GM19463 (cell line): ENCODE data around the gene CXorf49.
"Not testable (repeated sequence)": the region's sequence is repeated elsewhere in the genome, so short reads cannot be mapped to it uniquely, and the experiment has no call there.

Experiments used
- ATAC-seq: cut with Tn5 transposase; IDR thresholded peaks from one replicate; pipeline ENCODE4 v1.9.1; 2021; ENCODE audit warnings: mild to moderate bottlenecking, moderate library complexity; ENCODE audit not compliant: unreplicated experiment

CXorf49 gene

DNA sequence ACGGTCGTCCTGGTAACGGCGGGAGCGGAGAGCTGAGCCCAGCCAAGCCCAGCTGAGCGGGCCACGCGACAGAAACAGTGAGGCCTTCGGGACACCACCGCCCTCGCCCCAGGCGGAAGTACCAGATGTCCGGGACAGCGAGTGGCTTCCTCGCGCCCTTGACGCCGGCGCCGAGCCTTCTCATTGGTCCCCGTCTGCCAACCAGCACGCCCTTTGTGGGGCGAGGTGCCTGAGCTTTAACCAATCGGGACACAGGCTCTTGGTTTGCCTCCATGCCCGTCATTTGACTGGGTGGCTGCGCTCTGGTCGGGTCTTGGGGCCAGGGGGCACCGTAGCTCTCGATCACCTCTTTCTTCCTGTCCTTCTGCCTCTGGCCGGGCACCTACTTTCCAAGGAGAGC is at the start of gene CXorf49:
Gene CXorf49 (minus strand): TSS at position 101 of the 400 bp plus-strand sequence. CDS start 134 bp downstream, outside the sequence.
- ATAC-seq, result not testable (repeated sequence)

DNA sequence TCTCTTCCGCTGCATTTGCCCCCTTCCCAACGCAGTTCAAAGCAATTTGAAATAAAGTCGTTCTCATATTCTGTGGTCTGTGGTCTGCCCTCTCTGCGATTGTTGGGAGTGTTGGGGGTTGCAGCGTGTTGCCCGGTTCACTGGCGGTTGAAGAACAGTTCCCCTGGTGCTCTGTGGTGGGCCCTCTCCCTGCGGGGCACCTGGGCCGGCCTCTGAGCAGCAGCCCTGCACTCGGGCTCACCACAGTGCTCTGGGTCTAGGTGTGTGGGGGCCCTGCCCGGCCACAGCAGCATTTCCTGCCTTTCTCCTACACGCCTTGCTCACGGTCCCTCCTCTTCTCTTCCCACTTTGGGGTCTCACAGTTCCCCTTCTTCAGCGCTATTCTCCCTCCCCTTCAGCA is 49.0 kb upstream of the CXorf49 start:
- ATAC-seq, result not testable (repeated sequence)

DNA sequence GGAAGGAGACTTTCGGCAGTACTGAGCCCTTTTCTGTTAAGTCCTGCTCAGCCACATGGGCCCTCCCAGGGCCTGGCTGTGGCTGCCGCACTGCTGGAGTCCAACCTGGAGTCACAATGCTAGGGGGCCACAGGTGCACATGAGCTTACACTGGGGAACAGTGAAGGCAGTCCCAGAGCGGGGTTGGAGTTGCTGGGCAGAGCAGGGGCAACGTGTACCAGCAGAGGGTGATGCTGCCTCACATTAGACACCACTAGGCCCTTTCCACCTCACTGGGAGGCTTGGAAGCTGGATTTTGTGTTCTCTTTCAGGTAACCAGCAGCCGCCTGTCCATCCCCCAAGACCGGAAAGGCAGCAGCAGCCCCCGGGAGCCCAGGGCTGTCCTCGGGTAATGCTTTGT is 47.5 kb upstream of the CXorf49 start:
- ATAC-seq, result not testable (repeated sequence)

DNA sequence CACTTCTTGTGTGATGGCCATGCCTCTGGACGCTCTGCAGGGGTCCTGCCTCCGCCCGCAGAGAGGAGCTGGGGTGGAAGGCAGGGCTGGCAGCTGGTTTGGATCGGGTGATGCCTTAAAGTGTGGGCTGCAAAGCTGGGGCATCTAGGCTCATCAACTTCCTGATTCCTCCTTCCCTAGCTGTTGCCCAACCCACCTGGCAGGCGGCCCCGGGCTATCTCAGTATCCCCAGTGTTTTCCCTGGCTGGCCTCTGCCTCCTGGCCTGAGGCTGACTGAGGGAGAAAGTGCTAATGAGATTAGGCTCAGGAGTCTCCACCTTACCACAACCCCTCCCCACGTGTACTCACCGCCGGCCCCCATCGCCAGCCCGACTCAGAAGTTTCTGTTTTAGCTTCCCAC is 46.7 kb upstream of the CXorf49 start:
- ATAC-seq, result not testable (repeated sequence)

DNA sequence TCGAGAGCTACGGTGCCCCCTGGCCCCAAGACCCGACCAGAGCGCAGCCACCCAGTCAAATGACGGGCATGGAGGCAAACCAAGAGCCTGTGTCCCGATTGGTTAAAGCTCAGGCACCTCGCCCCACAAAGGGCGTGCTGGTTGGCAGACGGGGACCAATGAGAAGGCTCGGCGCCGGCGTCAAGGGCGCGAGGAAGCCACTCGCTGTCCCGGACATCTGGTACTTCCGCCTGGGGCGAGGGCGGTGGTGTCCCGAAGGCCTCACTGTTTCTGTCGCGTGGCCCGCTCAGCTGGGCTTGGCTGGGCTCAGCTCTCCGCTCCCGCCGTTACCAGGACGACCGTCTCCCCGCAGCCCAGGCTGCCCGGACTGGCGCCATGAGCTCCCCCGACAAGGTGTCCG is 45.0 kb upstream of the CXorf49 start, which contains the start of gene CXorf49B:
Gene CXorf49B (plus strand): TSS at position 301 of the 400 bp plus-strand sequence. CDS start 75 bp downstream, at position 376.
- ATAC-seq, result not testable (repeated sequence)

DNA sequence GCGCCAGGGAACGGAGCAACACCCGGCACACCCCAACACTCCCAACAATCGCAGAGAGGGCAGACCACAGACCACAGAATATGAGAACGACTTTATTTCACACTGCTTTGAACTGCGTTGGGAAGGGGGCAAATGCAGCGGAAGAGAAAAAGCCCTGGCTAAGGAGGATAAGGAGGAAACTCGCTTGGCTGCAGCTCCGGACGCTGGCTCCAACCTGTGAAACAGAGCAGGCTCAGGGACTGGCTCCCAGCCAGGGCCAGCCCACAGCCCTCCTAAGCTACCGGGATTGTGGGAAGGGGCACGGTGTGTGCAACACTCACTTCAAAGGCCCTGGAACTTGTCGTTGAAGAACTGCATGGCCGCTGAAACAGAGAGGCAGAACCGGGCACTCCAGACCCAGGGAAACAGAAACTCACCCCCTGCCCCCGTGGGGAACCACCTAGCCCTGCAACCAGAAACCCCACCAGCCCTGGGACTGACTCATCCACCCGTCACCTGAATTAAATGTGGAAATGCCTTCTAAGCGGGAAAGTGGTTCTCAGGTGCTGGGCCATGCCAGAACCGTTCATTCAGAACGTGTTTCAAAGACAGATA is 42.7 kb upstream of the CXorf49 start:
- ATAC-seq, result not testable (repeated sequence)

DNA sequence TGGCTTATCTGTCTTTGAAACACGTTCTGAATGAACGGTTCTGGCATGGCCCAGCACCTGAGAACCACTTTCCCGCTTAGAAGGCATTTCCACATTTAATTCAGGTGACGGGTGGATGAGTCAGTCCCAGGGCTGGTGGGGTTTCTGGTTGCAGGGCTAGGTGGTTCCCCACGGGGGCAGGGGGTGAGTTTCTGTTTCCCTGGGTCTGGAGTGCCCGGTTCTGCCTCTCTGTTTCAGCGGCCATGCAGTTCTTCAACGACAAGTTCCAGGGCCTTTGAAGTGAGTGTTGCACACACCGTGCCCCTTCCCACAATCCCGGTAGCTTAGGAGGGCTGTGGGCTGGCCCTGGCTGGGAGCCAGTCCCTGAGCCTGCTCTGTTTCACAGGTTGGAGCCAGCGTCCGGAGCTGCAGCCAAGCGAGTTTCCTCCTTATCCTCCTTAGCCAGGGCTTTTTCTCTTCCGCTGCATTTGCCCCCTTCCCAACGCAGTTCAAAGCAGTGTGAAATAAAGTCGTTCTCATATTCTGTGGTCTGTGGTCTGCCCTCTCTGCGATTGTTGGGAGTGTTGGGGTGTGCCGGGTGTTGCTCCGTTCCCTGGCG is 2.3 kb upstream of the CXorf49 start:
- ATAC-seq, result not testable (repeated sequence)

DNA sequence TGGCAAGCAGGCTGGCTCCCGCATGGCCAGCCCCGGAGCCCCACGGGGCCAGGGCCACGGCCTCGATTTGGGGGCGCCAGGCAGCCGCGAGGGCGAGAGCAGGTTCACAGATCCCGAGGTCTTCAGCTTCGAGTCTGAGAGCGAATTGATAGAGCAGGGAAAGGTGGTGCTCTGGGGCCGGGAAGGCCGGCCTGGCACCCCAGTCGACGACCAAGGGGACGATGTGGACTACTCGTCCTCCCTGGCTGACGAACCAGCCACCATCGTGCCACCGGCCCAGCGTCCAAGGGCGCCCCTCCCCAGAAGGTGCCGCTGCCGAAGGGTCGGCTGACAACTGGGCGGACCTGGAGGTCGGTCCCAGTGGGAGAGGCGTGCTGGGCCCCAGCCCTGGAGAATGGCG is 1.1 kb upstream of the CXorf49 start:
- not testable (repeated sequence) for ATAC-seq

DNA sequence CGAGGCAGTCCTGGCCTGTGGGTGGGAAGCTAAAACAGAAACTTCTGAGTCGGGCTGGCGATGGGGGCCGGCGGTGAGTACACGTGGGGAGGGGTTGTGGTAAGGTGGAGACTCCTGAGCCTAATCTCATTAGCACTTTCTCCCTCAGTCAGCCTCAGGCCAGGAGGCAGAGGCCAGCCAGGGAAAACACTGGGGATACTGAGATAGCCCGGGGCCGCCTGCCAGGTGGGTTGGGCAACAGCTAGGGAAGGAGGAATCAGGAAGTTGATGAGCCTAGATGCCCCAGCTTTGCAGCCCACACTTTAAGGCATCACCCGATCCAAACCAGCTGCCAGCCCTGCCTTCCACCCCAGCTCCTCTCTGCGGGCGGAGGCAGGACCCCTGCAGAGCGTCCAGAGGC is 1.8 kb downstream of the CXorf49 start:
- ATAC-seq, result not testable (repeated sequence)

DNA sequence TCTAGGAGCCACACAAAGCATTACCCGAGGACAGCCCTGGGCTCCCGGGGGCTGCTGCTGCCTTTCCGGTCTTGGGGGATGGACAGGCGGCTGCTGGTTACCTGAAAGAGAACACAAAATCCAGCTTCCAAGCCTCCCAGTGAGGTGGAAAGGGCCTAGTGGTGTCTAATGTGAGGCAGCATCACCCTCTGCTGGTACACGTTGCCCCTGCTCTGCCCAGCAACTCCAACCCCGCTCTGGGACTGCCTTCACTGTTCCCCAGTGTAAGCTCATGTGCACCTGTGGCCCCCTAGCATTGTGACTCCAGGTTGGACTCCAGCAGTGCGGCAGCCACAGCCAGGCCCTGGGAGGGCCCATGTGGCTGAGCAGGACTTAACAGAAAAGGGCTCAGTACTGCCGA is 2.5 kb downstream of the CXorf49 start:
- ATAC-seq, result not testable (repeated sequence)

DNA sequence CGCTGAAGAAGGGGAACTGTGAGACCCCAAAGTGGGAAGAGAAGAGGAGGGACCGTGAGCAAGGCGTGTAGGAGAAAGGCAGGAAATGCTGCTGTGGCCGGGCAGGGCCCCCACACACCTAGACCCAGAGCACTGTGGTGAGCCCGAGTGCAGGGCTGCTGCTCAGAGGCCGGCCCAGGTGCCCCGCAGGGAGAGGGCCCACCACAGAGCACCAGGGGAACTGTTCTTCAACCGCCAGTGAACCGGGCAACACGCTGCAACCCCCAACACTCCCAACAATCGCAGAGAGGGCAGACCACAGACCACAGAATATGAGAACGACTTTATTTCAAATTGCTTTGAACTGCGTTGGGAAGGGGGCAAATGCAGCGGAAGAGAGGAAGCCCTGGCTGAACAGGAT is 4.0 kb downstream of the CXorf49 start:
- not testable (repeated sequence) for ATAC-seq

DNA sequence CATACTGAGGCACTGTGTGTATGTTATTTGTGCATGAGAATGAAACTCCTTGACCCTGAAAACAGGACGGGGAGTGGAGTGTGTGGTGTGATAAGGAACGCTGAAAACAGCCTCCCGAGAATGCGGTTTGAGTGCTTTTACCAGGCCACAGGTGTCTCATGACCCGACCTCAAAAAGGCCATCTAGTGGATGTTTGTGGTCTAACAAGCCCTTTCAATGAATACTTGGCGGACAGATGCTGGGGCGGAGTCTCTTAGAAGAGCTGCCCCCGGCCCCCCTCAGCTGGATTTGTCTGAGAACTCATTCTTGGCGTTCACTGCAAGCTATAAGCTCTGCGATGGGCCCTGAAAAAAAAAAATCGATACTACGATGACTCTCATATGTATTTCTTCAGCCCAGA is 15.2 kb downstream of the CXorf49 start:
- ATAC-seq, result peak; percentile 65

DNA sequence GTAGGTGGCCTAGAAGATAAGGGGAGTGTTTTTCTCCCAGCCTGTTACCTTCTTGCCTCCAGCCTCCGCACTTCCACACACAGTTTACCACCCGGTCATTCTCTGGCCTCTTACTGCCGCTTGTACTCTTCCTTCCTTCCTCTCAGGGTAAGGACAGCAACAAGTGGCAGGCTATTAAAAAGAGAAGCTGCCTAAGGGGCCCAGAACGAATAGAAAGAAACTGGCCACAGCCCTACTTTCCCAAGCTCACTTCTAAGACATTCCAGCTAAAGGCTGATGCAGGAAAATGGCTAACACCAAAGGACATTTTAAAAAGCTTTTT is 19.1 kb downstream of the CXorf49 start:
- not testable (repeated sequence) for ATAC-seq

DNA sequence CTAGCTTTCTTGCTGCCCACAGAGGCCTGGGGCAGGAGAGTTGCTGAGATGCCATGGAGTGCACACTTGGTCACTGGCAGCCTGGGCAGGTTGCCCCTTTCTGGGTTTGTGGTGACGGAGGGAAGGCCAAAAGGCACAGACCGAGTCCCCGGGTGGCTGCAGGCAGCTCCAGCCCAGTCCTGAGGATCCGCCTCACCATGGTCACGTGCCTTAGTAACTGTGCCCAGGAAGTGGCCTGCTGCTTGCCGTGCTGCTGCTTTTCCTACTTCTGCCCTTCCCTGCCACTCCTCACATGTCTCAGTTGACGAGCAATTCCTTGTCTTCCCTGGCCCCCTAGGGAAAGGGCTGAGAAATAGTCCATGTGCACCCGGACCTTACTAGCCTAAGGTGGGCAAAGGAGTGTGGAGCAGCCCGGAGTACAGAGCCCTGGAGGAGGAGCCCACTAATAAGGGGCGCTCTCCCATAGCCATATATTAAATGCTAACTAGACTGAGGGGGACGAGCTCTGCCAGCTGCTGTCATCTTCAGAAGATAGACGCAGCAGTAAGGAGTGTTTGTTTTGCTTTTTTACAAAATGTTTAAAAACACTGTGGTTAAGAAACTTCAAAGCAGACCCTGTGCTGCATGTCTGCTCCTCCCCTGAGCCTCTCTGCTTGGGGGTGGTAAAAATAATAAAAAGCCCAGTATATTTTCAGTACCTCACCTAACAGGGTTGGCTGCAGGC is 19.6 kb downstream of the CXorf49 start:
- not testable (repeated sequence) for ATAC-seq

DNA sequence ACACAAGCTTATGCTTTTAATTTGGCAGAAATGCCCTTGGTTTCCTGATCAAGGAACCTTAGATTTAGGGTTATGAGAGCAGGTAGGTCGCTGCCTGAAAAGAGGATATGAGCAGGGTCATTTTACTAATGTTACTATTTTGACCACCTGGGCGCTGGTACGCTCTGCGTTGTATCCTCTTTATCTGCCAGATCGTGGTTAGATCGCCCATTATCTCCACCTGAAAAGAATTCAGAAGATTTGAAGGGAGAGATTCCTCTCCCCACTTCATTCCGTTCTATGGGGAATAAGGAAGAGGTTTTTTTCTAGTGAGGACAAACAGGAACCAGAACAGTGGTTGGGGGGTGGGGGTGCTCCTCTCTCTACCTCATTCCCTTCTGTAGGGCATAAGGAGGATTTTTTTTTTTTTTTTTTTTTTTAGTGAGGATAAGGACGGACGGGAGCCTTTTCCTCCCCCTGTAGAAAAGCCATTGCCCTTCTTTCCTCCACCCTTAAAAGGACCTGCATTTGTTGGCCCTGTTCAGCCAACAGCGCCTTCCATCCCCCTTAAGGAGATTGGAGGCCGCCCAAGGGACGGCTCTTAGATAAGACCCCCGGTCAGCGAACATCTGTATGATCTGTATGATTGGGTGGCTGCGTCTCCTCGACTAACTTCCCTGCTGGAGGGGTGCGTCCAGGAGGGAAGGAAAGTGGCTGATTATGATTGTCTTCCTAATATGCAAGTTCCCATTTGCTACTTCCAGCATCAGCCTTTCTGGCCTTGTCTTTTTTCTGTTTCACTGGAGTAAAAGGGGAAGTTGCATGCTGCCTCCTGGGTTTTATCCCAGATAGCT is 20.4 kb downstream of the CXorf49 start:
- ATAC-seq, result peak; percentile 28

DNA sequence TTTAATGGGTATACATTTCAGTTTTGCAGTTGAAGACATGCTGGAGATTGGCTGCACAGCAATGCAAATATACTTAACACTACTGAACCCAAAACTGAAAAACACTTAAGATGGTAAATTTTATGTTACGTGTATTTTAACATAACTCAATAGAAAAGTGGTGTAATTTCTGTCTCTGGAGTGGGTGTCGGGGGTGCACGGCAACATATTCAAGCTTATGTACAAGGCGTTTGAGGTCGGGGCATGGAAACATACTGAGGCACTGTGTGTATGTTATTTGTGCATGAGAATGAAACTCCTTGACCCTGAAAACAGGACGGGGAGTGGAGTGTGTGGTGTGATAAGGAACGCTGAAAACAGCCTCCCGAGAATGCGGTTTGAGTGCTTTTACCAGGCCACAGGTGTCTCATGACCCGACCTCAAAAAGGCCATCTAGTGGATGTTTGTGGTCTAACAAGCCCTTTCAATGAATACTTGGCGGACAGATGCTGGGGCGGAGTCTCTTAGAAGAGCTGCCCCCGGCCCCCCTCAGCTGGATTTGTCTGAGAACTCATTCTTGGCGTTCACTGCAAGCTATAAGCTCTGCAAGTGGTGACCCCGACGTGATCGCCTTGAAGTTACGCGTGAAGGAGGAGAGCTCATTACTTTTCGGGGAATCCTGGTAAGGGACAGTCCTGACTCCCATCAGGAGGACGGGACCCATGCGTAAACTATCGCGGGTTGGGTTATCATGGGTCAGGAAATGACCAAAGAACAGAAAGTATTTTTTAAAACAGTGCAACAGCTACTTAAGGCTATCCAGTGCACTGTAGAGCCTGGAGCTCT is 21.2 kb downstream of the CXorf49 start:
- ATAC-seq, result peak; percentile 70

DNA sequence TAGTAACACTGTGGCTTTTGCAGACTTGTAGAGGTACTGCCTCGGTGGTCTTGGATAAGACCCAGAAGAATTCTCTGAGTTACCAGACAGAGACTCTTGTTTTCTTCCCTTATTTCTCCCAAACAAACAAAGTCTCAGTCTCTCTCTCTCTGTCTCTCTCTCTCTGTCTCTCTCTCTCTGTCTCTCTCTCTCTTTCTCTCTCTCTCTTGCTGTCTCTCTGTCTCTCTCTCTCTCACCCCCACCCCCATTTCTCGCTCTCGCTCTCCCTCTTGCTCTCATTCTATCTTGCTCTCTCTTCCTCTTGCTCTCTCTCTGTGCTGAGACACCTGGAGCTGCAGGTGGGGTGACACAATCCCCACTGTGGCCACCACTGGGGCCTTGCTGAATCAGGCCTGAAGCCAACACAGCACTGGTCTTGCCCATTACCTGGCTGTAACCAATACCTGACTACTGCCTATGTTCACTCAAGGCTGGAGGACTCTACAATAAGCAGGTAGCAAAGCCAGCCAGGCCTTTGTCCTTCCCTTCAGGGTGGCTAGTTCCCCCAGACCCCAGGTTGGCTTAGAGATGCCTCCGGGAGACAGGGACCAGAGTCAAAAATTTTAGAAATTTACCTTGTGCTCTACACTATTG is 38.4 kb downstream of the CXorf49 start:
- ATAC-seq, result no peak

DNA sequence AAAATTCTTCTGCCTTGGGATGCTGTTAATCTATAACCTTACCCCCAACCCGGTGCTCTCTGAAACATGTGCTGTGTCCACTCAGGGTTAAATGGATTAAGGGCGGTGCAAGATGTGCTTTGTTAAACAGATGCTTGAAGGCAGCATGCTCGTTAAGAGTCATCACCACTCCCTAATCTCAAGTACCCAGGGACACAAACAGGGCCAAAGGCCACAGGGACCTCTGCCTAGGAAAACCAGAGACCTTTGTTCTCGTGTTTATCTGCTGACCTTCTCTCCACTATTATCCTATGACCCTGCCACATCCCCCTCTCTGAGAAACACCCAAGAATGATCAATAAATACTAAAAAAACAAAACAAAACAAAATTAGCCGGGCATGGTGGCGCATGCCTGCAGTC is 40.9 kb downstream of the CXorf49 start:
- not testable (repeated sequence) for ATAC-seq

DNA sequence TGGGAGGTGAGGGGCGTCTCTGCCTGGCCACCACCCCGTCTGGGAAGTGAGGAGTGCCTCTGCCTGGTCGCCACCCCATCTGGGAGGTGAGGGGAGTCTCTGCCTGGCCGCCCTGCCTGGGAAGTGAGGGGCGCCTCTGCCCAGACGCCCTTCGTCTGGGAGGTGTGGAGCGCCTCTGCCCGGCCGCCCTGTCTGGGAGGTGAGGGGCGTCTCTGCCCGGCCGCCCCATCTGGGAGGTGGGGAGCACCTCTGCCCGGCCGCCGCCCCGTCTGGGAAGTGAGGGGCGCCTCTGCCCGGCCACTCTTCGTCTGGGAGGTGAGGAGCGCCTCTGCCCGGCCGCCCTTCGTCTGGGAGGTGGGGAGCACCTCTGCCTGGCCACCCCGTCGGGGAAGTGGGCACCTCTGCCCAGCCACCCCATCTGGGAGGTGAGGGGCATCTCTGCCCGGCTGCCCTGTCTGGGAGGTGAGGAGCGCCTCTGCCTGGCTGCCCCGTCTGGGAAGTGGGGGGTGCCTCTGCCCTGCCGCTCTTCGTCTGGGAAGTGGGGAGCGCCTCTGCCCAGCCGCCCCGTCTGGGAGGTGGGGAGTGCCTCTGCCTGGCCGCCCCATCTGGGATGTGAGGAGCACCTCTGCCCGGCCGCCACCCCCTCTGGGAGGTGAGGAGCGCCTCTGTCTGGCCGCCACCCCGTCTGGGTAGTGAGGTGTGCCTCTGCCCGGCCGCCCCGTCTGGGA is 41.9 kb downstream of the CXorf49 start:
- ATAC-seq, result not testable (repeated sequence)
